Limb (tissue), 2 donors: ENCODE measurements around the gene SSBP4.
A peak's percentile ranks its signal among the peaks of the same experiment; 100 is the strongest.
"Not testable (repeated sequence)": the region's sequence is repeated elsewhere in the genome, so short reads cannot be mapped to it uniquely, and the experiment has no call there.

Source experiments
- DNase-seq, 2 donors: peaks; one replicate each; pipeline ENCODE4 v3.0.0-alpha.2; 2016; ENCODE audit errors: extremely low spot score in 2 of 2

Gene SSBP4

DNA sequence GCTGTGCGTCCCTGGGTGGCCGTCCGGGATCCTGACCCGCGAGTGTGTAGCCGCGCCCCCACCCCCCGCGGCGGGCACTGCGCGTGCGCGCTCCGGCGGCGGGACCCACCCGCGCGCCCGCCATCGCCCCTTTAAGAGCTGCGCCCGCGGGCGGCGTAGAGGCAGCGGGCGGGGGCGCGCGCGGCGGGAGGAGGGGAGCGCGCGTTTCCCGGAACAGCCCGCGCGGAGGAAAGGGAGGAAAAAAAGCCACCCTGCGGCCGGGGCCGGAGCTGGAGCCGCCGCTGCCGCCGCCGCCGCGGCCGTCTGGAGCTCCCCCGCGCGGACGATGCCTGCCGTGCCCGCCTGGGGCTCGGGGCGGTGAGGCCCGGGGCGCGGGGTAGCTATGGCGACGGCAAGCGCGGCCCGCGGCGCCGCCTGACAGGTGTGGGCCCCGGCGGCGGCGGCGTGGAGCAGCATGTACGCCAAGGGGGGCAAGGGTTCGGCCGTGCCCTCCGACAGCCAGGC lies at the start of gene SSBP4:
Gene SSBP4 (plus strand): TSS at position 204 of the 504 bp plus-strand sequence. CDS start 251 bp downstream, at position 455.
- peak; percentile 82 to 92 for DNase-seq

DNA sequence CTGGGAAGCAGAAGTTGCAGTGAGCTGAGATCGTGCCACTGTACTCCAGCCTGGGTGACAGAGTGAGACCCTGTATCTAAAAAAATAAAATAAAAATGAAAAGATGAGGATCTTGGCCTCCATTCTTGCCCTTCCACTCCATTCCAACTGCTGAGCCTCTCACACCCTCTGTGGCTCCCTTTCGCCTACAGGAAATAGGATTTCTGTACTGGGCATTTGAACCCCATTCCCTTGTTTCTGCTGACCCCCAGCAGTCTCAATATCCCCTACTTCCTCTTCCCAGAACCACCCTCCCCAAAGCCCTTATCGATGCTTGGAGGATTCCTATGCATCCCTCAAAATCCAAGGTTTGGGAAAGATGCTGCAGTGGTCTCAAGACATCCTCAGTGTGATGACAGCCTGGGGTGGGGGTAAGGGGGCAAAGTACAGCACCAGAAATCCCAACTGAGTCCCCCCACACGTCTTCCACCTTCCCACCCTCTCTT lies 45.7 kb upstream of the SSBP4 start:
- no peak for DNase-seq

DNA sequence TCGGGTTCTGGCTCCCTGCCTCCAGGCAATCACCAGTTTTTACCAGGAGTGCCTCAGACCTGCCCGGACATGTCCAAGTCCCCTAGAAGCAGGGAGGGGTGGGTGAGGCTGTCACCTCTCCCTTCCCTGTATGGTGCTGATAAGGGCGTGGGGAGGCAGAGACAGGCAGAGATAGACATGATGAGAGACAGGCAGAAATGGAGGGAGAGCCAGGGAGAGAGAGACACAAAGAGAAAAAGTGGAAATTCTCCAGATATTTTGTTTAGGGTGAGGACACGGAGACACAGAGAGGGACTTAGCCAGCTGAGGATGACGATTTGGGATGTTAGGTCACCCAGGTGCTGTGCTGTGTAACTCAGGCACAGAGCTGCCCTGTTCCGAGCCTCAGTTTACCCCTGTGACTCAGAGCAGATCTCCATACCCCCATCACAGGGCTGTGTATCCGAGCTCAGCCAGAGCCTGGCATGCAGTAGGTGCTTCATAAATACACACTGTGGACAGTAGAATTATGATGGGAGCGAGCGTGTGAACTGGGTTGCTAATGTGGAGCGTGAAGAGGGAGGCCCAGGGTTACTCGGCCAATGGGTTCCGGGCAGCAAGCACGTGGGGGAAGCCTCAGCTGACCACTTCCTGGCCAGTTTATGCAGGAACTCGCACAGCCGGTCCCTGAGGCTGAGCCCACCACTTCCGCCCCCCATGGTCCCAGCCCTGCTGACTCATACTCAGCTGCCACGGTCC lies 45.1 kb upstream of the SSBP4 start:
- DNase-seq, result peak; percentile 50 to 79

DNA sequence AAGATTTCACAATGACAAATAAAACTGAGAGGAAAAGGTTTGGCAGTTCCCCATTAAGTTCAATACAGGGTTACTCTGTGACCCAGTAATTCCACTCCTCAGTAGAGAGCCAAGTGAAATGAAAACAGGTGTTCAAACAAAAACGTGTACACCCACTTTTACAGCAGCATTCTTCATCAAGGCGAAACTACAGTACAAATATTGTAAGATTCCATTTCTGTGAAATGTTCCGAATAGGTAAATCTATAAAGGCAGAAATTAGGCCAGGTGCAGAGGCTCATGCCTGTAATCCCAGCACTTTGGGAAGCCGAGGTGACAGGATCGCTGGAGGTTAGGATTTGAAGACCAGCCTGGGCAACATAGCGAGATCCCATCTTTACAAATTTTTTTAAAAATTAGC lies 42.2 kb upstream of the SSBP4 start:
- no peak for DNase-seq

DNA sequence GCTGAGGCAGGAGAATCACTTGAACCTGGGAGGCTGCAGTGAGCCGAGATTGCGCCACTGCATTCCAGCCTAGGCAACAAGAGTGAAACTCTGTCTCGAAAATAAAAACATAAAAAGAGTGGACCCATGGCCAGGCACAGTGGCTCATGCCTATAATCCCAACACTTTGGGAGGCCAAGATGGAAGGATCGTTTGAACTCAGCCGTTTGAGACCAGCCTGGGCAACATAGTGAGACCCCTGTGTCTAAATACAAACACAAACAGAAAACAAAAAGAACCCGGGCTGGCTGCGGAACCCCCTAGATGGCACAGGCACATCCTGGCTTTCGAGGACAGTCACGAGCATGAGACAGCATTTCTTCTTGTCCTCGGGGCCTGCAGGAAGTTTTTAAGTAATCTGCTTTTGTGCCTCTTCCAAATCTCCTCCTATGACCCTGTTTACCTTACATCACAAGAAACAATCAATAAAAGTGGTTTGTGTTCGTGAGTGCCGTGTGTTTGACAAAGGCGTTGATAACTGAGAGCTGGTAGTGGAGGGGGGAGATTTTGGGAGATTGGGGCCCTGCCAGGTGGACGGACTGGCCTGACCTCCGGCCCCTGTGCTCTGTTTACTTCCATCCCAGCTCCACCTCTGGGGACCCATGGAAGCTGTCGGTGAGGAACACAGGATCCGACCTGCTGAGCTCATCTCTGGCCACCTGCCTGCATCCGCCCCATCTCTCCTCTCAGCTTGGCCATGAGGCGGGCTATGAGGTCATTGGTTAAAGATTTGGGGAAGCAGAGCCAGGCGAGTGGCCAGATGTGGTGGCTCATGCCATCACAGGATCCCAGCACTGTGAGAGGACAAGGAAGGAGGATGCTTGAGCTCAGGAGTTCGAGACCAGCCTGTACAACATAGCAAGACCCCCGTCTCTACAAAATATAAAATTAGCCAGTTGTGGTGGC lies 39.1 kb upstream of the SSBP4 start:
- peak; percentile 55 to 73 for DNase-seq

DNA sequence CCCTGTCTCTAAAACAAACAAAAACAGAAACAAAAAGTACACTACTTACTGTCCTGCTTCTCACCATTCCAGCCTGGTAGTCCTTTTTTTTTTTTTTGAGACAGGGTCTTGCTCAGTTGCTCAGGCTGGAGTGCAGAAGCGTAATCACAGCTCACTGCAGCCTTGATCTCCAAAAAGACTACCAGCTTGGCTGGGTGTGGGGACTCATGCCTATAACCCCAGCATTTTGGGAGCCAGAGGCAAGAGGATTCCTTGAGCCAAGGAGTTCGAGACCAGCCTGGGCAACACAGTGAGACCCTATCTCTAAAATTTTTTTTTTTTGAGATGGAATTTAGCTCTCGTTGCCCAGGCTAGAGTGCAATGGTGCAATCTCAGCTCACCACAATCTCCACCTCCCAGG lies 38.4 kb upstream of the SSBP4 start:
- no peak for DNase-seq

DNA sequence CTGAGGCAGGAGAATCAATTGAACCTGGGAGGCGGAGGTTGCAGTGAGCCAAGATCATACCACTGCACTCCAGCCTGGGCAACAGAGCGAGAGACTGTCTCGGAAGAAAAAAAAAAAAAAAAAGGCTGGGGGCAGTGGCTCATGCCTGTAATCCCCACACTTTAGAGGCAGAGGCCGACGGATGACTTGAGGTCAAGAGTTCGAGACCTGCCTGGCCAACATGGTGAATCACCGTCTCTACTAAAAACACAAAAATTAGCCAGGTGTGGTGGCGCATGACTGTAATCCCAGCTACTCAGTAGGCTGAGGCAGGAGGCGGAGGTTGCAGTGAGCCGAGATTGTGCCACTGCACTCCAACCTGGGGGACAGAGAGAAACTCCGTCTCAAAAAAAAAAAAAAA lies 35.6 kb upstream of the SSBP4 start:
- not testable (repeated sequence) for DNase-seq

DNA sequence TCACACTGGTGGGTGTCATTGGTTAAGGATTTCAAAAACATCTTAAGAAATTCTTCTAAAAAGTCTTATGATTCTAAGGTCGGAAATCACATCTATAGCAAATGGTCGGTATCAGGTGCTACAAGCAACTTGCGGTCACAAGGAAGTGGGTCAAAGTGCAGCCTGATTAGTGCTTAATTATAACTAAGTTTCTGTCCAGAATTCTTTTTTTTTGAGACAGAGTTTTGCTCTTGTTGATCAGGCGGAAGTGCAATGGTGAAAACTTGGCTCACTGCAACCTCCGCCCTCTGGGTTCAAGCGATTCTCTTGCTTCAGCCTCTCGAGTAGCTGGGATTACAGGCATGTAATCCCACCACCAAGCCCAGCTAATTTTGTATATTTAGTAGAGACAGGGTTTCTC lies 34.4 kb upstream of the SSBP4 start:
- DNase-seq, result no peak

DNA sequence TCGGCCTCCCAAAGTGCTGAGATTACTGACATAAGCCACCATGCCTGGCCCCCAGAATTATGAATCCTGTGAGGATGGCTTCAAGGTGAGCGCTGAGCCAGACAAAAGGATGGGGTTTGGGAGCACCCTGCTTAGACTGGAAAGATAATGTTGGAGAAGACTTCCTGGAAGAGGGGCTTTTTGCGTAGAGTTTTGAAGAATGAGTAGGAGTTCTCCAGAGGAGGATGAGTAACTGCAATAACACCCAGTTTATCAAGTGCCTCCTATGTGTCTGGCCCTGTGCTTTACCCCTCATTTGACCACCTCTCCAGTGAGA lies 33.9 kb upstream of the SSBP4 start:
- no peak for DNase-seq

DNA sequence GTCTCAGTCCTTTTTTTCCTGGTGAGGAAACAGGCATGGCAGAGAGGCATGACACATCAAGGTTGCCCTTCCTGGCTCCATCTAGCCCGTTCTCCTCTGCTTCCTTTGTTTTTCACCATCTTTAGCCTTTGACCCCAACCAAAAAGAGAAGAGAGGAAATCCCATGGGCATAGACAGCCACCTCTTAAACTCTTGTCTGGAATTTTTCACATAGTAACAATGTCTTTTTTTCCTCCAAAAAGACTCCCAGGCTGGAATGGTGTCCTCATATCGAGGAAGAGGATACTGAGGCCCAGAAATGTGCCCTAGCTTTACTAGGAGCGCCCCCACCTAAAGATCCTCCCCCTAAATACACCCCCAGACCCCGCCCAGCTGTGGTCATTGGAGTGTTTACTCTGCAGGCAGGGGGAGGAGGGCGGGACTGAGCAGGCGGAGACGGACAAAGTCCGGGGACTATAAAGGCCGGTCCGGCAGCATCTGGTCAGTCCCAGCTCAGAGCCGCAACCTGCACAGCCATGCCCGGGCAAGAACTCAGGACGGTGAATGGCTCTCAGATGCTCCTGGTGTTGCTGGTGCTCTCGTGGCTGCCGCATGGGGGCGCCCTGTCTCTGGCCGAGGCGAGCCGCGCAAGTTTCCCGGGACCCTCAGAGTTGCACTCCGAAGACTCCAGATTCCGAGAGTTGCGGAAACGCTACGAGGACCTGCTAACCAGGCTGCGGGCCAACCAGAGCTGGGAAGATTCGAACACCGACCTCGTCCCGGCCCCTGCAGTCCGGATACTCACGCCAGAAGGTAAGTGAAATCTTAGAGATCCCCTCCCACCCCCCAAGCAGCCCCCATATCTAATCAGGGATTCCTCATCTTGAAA lies 33.3 kb upstream of the SSBP4 start, which contains the start of gene GDF15:
Gene GDF15 (plus strand): TSS at position 484 of the 868 bp plus-strand sequence. CDS start 32 bp downstream, at position 516.
- DNase-seq, result peak in 1 of 2 donors; percentile 55

DNA sequence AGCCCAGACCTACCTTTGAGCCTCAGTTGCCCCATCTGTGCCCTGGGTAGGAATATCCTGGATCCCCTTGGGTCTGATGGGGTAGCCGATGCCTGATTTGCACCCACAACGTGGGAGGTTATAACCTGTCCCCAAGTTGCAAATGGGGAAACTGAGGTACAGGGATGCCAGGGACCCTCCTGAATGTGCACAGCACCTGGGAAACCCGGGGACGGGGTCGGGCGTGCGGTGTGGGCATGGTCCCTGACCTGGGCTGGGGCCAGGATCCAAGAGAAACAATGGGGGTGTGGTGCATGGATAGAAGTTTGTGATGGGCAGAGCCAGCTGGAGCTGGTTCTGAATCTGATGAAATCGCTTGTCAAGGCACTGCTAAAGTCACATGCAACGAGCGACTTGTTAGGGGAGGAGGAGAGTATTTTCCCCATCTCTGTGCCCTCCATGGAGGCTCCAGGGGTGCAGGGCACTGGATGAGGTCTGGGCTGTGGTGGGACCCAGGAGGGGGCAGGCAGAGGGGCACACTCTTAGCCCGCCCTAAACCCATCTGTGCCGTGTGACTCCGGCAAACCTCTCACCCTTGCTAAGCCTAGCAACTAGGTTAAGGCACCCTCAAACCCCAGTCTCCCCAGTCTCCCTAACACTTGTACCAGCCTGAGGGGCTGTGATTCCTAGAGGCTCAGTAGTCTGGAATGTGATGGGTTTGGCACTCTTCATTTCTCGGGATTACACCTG lies 32.5 kb upstream of the SSBP4 start:
- DNase-seq, result no peak

DNA sequence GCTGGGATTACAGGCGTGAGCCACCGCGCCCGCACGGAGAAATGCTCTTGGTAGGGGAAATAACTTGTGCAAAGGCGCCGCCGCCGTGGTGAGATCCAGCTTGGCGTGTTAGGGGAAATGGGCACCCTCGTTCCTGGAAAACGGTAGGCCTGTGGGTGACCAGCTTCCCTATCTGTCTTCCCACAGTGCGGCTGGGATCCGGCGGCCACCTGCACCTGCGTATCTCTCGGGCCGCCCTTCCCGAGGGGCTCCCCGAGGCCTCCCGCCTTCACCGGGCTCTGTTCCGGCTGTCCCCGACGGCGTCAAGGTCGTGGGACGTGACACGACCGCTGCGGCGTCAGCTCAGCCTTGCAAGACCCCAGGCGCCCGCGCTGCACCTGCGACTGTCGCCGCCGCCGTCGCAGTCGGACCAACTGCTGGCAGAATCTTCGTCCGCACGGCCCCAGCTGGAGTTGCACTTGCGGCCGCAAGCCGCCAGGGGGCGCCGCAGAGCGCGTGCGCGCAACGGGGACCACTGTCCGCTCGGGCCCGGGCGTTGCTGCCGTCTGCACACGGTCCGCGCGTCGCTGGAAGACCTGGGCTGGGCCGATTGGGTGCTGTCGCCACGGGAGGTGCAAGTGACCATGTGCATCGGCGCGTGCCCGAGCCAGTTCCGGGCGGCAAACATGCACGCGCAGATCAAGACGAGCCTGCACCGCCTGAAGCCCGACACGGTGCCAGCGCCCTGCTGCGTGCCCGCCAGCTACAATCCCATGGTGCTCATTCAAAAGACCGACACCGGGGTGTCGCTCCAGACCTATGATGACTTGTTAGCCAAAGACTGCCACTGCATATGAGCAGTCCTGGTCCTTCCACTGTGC lies 30.9 kb upstream of the SSBP4 start:
- DNase-seq, result peak; percentile 52 to 90

DNA sequence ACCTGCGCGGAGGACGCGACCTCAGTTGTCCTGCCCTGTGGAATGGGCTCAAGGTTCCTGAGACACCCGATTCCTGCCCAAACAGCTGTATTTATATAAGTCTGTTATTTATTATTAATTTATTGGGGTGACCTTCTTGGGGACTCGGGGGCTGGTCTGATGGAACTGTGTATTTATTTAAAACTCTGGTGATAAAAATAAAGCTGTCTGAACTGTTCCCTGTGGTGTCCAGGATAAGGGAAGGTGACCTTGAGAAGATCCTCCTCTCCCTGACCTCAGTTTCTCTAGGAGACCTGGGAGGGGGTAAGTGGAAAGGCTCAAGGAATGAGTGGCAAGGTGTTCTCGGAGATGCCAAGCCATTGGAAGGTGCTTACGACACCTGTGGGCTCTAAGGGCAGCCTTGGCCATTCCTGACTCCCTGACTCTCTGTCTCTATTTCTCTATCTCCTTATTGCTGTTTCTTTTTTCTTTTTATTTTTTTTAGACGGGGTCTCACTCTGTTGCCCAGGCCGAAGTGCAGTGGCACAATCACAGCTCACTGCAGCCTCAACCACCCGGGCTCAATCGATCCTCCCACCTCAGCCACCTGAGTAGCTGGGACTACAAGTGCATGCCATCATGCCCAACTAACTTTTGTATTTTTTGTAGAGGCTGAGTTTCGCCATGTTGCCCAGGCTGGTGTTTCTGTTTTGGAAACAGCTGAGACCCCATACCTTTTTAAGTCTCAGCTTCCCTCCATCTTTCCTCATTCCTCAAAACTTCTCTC lies 30.1 kb upstream of the SSBP4 start:
- no peak for DNase-seq

DNA sequence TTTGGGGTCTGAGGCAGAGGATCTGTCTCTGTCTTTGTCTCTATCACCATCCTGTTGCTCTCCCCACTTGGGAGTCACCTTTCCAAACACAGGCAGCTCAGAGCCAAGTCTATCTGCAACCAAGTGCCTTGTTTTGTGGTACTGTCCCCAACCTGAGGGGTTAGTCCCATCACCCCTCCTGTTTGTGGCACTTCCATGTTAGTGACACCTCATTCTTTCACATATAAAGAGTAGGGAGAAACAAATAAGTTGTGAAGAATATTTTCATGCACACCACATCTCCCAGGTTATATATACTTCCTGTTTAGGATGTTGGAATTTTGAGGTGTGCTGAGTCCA lies 29.5 kb upstream of the SSBP4 start:
- DNase-seq, result no peak

DNA sequence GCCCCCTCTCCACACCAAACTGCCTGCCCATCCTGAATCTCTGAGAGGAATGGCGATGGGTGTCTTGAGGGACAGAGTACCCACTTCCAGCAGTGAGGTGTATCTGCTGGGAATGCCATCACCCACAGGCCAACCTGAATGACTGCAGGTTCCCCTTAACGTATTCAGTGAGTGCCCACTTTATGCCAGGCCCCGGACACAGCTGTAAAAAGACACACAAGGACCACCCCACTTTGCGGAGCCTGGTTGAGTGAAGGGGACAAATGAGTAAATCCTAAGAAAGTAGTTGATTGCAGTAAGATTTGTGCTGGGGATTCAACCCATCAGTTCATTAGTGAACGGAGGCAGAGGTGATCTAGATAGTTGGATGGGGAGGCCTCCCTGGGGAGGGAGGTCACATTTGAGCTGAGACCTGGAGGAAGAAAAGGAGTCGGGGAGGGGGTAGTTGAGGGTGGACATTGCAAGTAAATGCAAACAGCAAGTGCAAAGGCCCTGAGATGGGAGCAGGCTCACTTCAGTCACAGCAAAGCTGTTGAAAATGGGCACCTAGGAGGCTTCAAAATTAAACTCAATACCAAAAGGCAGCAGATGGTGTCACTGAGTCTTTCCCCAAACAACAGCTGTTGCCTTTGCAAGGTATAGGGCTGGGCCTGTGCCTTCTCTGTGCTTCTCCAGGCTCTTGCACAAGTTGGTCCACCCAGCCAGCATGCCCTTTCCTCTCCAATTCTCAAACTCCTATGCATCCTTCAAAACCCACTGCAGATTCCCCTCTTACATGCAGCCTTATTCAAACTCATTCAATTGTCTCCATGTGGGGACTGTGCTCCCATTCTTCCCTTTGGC lies 28.9 kb upstream of the SSBP4 start:
- no peak for DNase-seq

DNA sequence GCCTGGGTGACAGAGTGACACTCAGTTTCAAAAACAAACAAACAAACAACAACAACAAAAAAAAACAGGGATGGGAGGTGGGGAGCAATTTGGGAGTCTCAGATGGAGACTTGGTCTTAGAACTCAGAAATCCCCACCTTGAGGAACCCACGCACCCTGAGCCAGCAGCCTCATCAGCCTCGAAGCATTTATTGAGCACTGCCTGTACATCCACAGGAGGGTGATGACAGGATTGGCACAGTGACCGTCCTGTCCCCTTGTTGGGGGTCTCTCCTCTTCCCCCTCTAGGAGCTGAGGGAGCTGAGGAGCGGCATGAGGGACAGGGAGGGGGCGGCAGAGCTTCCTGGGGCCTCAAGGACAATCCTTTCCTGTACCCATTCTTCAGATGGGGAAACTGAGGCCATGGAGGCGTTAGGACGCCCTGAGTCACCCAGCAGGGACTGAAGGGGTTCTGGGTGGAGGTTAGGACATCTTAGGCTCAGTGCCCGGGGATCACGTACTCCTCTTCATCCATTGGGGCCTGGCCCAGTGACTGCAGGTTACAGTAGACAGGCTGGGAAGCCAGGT lies 27.6 kb upstream of the SSBP4 start:
- no peak for DNase-seq

DNA sequence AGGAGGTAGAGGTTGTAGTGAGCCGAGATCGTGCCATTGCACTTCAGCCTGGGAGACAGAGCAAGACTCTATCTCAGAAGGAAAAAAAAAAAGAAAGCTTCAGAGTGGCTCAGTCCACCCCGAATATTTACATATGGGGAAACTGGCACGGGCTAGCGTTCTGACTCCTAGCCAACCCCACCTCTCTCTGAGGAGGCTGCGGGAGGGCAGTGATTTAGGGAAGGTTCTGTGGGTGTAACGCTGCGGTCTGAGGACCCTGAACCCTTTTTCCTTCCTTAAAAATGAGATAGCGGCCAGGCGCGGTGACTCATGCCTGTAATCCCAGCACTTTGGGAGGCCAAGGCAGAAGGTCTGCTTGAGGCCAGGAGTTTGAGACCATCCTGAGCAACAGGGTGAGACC lies 26.8 kb upstream of the SSBP4 start:
- no peak for DNase-seq

DNA sequence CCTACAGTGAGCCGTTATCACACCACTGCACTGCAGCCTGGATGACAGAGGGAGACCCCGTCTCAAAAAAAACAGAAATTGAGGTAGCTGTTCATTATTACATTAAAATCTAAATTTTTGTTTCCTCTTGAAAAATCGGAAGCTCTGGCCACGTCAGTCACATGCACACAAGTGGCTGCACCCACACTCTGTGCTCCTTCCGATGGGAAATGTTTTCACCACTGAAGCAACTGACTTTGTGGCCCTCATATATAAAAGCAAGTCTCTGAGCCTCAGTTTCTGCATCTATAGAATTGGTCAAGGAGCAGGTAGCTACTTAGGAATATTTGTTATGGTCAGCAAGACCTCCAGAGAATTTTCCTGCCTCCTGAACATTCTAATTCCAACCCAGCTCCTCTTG lies 26.3 kb upstream of the SSBP4 start:
- no peak for DNase-seq
